Stimulated activated CD4-positive, alpha-beta T cell treated with anti-CD3 and anti-CD28 coated beads, Interleukin-1b, Interleukin-23, amount 100 ng/mL, for 4 hours (primary cell): ENCODE results near the gene DIS3L2.
A peak's percentile ranks its signal among the peaks of the same experiment; 100 is the strongest.

Source experiments
- DNase-seq, 2 donors: peaks; one replicate each; pipeline ENCODE4 v3.0.0-alpha.2; 2020; ENCODE audit warnings: low read depth in 2 of 2

DIS3L2 gene

DNA sequence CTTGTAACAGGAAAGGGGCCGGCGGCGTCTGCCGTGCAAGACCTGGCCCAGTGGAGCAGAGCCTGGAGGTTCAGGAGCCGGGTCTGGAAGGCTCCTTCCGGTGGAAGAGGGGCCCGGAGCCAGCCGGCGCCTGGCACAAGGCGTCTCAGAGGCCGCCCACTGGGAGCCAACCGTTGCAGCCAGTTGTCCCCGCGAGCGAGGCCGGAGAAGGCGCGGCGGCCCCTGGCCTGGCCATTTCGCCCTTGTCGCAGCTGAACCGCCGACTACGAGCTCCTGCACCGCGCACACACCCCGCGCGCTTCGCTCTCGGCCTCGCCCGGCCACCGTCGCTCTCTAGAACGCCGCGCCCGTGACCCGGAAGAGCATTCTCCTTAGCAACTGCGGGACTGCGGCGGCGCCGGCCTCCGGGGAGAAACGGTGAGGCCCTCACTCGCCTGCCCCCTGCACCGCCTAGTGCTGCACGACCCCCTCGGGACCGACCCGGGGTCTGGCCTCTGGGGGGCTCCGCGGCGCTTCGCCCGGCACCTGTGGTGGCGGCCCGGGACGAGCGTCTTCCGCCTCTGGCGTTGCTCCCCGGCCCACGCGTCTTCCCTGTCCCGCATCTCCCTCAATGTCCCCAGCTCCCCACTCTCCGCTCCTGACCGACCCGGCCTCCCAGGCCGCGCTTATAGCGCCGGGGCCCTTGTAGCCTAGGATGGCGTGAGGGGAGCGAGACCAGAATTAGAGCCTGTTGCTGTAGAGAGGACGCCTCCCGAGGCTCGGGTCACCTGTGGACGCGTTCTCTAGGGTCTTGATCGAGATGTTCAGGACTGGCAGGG is at the start of gene DIS3L2:
DIS3L2 (plus strand) TSS at position 365 of the 818 bp plus-strand sequence. CDS start 53,215 bp downstream, outside the sequence.
- peak; percentile 64 to 70 for DNase-seq

GRCh38 chr2:231914077-231914690 is 47.3 kb upstream of the DIS3L2 start:
- DNase-seq: no peak

- DNase-seq: no peak
Observed at GRCh38 chr2:231917280-231918066, 44.0 kb upstream of the DIS3L2 start.

DNA sequence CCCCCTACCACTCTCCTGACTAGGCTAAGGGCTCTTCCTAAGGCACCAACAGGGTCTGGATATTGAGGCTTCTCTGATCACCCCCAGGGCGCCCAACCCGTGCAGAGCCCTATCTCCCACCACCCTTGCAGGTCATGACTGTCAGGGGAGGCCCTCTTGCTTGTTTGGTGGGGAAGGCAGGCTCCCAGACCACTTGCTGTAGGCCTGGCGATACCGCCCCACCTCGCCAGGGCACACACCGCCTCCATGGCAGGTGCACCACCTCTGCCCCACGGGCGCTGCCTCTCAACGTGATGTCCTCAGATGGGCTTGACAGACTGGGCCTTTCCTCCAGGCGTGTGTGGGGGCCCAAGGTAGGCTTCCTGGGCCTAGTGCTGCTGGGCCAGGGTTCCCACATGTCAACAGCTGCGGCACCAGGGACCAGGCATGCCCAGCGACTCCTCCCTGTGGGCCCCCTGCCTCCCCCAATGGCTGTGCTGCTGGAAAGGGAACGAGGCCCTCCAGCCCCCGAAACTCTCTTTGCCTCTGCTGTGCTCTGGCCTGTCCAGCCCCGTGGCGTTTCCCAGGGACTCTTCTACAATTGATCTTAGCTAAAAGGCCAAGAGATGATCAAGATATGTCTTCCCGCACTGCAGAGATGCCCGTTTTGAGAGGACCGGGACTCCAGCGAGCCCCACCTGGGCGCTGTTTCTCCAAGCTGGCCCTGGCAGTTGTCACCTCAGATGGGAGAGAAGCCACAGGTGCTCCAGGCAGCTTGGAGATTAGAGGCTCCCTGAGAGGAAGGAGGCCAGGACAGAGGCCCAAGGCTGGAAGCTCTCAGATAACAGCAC is 42.8 kb upstream of the DIS3L2 start:
- DNase-seq: no peak

GRCh38 chr2:231919341-231920035 is 42.0 kb upstream of the DIS3L2 start:
- no peak for DNase-seq

GRCh38 chr2:231920366-231920765 is 41.1 kb upstream of the DIS3L2 start:
- DNase-seq: no peak

DNA sequence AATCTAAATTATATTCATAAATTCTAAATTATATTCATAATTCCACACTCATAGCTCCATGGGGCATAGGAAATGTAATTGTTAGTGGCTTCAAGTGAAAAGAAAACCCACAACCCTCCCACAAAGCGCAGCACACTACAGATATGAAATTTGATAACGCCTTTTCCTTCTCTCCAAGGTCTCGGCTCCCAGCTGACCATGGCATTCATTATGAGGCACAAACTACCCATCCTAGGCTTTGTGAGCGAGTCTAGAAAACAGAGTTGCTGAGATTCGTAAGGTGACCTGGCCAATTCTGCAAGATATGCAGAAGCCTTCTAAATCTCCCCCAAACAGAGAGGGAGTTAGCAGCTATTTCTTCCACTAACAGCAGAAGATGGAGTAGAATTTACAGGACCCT is 40.7 kb upstream of the DIS3L2 start:
- DNase-seq: no peak

GRCh38 chr2:231922311-231923009 is 39.1 kb upstream of the DIS3L2 start:
- no peak for DNase-seq

DNA sequence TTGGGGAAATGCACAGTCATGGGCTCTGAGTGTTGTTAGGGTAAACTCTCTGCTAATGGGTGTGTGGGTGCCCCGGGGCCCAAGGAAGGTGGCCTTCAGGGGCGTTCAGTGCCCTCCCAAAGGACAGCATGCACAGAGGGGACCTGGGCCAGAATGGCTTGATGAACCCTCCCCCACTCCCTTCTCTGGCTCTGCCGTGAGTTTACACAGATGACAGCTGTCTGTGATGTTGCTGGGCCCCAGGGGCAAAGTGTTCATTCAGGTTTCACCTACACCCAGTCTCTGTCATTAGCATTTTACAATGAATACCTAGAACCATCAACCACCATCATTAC is 38.5 kb upstream of the DIS3L2 start:
- no peak for DNase-seq

DNA sequence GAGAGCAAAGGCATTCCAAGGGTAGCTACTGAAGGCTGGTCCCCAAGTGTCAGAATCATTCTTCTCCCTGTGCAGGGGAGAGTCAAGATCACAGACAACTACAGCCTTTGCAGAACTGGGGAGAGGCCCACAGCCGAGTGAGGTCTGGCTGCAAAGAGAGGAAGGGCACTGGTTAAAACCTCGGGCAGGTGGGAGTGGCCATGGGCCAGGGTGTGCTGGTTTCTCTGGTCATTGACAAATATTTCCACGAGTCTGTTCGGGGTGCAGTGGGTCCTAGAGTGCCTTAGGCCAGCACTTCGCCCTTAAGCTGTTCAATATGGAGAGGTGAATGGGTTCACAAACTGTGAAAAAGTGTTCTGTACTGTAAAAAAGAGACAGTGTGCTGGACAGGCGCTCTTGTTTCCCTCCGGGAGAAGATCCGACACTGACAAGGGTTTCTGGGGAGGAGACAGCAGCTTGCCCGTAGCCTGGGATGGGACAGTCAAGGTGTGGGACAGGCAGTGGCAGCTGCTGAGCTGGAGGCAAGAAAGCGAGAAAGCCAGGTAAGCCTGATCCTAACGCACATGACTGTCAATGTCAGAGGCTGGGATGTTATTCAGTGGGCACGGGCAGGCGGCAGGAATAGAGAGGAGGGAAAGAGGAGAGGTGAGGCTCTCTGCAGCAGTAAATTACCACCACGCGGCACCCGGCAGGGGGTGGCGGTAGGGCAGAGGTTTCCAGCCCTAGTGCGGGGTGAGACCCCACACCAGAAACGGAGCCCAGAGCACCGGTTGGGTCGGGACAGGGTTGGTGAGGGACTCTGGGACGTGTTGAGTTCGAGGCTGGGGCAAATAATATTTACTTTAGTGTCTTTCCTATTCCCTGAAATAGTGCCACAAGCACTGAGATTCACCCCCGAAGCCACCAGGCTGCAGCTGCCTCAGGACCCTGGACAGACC is 37.3 kb upstream of the DIS3L2 start:
- no peak for DNase-seq

GRCh38 chr2:231924889-231925275 is 36.6 kb upstream of the DIS3L2 start:
- no peak for DNase-seq

DNA sequence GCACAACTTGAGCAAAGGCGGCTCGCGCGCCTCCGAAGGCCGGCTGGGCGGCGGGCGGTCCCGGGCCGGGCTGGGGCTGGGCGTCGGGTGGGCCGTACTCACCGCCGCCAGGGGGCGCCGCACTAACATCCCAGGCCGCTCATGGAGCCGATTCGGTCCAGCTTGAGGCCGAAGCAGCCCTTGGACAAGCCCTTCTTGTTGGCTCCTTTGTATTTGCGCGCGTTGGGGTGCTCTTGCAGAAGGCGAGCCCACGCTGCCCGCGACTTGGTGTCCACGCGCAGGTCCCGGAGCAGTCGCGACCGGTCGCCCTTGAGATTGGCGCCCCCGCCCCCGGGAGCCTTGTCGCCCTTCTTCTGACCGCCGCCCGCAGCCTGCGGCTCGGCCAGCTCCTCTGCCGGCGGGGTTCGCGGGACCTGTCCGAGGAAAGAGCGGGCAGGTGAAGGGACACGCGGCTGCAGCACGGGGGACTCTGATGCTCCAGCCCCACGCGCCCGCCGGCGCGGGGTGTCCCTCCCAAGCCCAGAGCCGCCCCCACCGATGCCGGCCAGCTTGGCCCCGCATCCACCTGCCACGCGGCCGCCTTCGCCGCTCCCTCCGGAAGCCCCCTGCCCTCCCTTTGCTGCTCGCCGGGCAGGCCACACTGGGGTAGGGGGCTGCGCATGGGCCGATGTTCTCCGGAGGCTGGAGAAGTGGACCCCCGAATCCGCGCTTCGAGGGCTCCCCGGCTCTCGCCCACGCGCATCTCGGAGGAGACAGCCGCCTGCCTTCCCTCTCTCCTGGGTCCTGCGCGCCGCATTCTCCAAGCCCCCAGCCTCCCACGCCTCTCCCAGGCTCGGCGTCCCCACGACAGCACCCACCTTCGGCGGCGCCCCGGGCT is 36.0 kb upstream of the DIS3L2 start:
- peak; percentile 57 to 71 for DNase-seq

DNA sequence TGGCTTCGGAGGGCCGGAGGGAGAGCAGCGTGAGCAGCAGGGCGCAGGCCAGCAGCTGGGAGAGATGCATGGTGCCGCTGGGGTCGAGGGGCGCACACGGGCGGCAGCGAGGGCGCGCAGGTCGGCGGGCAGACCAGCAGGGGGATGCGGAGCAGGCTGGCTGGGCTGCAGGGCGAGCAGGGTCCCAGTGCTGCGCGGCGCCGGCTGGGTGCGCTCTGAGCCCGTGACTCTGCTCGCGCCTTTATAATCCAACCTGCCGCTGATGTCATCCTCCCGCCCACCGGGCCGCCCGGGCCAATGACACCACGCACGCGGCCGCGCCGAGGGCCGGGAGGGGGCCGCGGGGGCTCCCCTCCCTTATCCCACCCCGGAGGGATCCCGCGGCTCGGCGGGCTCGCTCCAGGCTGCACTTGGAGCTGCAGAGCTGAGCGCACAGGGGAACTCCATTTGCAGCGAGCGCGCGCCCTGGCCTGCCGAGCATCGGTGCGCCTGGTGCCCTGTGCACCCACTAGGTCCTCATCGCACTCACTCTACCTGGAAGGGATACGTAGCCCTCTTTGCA is 35.3 kb upstream of the DIS3L2 start, which contains the start of gene NPPC:
NPPC (minus strand) TSS at position 217 of the 562 bp plus-strand sequence; CDS start at position 70, 147 bp downstream.
- peak; percentile 41 to 71 for DNase-seq

GRCh38 chr2:231926761-231927565 is 34.5 kb upstream of the DIS3L2 start:
- DNase-seq: peak in 1 of 2 donors; percentile 19

DNA sequence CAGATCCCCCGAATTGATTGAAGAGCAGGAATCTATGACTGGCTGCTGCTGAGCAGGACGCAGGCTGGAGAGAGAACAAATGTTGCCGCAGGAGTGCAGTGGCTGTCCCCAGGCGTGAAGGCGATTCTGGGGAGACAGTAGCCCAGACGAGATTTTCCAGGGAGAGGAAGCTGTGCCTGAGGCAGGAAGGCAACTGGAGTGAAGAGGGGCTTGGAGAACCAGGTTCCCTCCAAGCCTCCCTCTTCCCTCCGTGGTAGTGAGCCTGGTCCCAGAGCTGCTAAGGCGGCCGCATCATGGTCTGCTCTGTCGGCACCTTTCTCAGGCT is 34.0 kb upstream of the DIS3L2 start:
- no peak for DNase-seq

DNA sequence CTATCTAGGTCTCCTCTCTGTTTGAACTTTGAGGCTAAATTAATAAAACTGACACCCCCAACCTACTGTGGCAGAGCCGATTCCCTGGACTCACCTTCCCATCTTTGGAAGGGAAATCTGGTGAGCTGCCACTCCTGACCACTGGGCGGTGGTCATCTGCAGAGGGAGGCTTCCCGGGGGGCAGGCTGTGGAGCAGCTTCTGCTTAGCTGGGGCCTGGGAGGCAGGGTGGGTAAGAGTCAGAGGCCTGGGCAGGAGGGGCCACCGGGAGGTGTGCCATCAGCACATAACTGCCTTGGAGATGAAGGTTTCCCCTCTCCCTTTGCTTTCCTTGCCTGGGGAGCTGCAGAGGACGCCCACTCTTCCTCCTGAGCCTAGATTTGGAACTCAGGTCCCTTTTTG is 33.0 kb upstream of the DIS3L2 start:
- DNase-seq: no peak
